HepG2 (cell line): Measurements from ENCODE around the gene ZFYVE26. TPM values are rescaled to one million over a fixed set of nuclear protein-coding genes. Genes with fewer than 3 reads are reported as not detected.

ENCODE experiments used
- ARHGAP35 ChIP-seq: sonication (generic); formaldehyde crosslinking; IDR thresholded peaks from 2 replicates; pipeline ENCODE4 v1.9.0; 2022; ENCODE audit warnings: mild to moderate bottlenecking, inconsistent platforms, moderate library complexity, missing genetic modification reagents, borderline replicate concordance
- KMT2B ChIP-seq: IDR thresholded peaks from 2 replicates; pipeline ENCODE4 v1.6.1; 2016; ENCODE audit warnings: missing genetic modification reagents, missing compliant biosample characterization
- MLLT10 ChIP-seq: sonication (generic); formaldehyde crosslinking; IDR thresholded peaks from 2 replicates; pipeline ENCODE4 v1.4.0; 2020; ENCODE audit warnings: missing genetic modification reagents
- RELA ChIP-seq: sonication (generic); formaldehyde crosslinking; IDR thresholded peaks from 2 replicates; pipeline ENCODE4 v1.4.0; 2020; ENCODE audit warnings: missing genetic modification reagents
- ZNF501 ChIP-seq: sonication (generic); formaldehyde crosslinking; IDR thresholded peaks from 2 replicates; pipeline ENCODE4 v1.5.1; 2020; ENCODE audit warnings: mild to moderate bottlenecking, moderate library complexity, missing genetic modification reagents
- polyA plus RNA-seq, 8 experiments: library from polyadenylated mRNA; depleted of rRNA in 3 of 8; stranded (reverse) in 7 of 8; unstranded in 1 of 8; fragments of >200 nt; fragmentation: Illumina TruSeq in 4 of 8; extraction: Trizol in 4 of 8; gene quantifications; 2 replicates each; pipeline versions ENCODE4 v1.2.1 to v1.2.3, GENCODE V29; 2011 to 2016; ENCODE audit warnings: low read depth in 4 of 8, missing spikeins in 1 of 8, mixed read lengths in 1 of 8; ENCODE audit not compliant: insufficient read depth in 1 of 8
- total RNA-seq, 5 experiments: library from RNA; depleted of rRNA; stranded (reverse); fragments of >200 nt; fragmentation: Illumina TruSeq; extraction: Trizol; gene quantifications; 2 replicates each; pipeline ENCODE4 v1.2.3, GENCODE V29; 2016; ENCODE audit warnings: low read depth in 1 of 5
- TF ChIP-seq, protein P1 (sequence below): sonication (generic); formaldehyde crosslinking; IDR thresholded peaks from 2 replicates; pipeline ENCODE4 v1.9.0; 2021; ENCODE audit warnings: missing genetic modification reagents, borderline replicate concordance
- TF ChIP-seq, protein P2 (sequence below): sonication (generic); formaldehyde crosslinking; IDR thresholded peaks from 2 replicates; pipeline ENCODE4 v1.8.1; 2023; ENCODE audit warnings: mild to moderate bottlenecking, missing genetic modification reagents, borderline replicate concordance
- TF ChIP-seq, protein P3 (sequence below), 2 experiments: sonication (generic) in 1 of 2; formaldehyde crosslinking in 1 of 2; IDR thresholded peaks; 2 replicates each; pipeline versions ENCODE4 v1.4.0 to v1.6.1; 2018 to 2020; ENCODE audit warnings: missing genetic modification reagents in 2 of 2, borderline replicate concordance in 1 of 2, low read depth in 1 of 2, mild to moderate bottlenecking in 1 of 2, missing biosample characterization in 1 of 2

ZFYVE26 gene
- total and polyA plus RNA-seq, 2 of the 13 experiments (the other 11 are each of a cell fraction or from before 2014, with no cell fraction given), result 13.6 to 16.4 TPM

DNA sequence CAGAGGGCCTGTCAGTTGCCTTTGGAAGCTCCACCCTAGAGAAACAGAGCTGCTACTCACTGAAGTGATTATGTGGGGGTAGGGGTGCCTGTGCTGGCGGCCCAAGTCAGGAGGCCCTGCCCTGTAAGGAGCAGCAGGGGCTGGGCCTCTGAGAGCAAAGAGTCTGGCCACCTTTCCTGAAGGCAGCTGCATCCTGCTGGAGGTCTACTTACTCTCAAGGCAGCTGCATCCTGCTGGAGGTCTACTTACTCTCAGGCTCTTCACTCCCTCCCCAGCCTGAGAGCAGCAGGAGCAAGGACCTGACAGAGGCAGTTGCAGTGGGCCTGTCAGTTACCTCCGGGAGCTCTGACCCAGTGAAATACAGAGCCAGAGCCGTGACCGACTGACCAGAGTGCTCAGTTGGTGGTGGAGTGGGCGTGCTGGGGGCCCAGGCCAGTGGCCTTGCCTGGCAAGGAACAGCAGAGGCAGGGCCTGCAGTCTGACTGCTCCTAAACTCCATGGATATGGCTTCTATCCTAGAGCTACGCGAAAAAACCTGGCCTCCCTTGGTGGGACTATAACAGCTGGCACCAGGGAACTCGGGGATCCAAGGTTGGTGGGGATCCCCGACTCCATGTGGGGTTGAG, 35.5 kb upstream of the ZFYVE26 start (continued):
- no peak for TF ChIP-seq ZNF501 (CRISPR knock-in tag)
- TF ChIP-seq, protein P1, sequence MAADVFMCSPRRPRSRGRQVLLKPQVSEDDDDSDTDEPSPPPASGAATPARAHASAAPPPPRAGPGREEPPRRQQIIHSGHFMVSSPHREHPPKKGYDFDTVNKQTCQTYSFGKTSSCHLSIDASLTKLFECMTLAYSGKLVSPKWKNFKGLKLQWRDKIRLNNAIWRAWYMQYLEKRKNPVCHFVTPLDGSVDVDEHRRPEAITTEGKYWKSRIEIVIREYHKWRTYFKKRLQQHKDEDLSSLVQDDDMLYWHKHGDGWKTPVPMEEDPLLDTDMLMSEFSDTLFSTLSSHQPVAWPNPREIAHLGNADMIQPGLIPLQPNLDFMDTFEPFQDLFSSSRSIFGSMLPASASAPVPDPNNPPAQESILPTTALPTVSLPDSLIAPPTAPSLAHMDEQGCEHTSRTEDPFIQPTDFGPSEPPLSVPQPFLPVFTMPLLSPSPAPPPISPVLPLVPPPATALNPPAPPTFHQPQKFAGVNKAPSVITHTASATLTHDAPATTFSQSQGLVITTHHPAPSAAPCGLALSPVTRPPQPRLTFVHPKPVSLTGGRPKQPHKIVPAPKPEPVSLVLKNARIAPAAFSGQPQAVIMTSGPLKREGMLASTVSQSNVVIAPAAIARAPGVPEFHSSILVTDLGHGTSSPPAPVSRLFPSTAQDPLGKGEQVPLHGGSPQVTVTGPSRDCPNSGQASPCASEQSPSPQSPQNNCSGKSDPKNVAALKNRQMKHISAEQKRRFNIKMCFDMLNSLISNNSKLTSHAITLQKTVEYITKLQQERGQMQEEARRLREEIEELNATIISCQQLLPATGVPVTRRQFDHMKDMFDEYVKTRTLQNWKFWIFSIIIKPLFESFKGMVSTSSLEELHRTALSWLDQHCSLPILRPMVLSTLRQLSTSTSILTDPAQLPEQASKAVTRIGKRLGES (CRISPR knock-in tag), result no peak
- TF ChIP-seq, protein P2, sequence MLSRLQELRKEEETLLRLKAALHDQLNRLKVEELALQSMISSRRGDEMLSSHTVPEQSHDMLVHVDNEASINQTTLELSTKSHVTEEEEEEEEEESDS (CRISPR knock-in tag), result no peak
- TF ChIP-seq KMT2B (CRISPR knock-in tag), result no peak
- no peak for TF ChIP-seq RELA (CRISPR knock-in tag)
- TF ChIP-seq, protein P3, sequence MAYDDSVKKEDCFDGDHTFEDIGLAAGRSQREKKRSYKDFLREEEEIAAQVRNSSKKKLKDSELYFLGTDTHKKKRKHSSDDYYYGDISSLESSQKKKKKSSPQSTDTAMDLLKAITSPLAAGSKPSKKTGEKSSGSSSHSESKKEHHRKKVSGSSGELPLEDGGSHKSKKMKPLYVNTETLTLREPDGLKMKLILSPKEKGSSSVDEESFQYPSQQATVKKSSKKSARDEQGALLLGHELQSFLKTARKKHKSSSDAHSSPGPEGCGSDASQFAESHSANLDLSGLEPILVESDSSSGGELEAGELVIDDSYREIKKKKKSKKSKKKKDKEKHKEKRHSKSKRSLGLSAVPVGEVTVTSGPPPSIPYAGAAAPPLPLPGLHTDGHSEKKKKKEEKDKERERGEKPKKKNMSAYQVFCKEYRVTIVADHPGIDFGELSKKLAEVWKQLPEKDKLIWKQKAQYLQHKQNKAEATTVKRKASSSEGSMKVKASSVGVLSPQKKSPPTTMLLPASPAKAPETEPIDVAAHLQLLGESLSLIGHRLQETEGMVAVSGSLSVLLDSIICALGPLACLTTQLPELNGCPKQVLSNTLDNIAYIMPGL (CRISPR knock-in tag; IDR thresholded peaks at IDR 0.05; ENCODE audit: borderline replicate concordance in 1 of 2, low read depth in 1 of 2), result no peak
- no peak for TF ChIP-seq ARHGAP35
- TF ChIP-seq MLLT10 (CRISPR knock-in tag), result no peak
- TF ChIP-seq, all 625 proteins: peak for 0
